ENCODE results near the gene OXNAD1. TPM values are rescaled to one million over a fixed set of nuclear protein-coding genes. Genes with fewer than 3 reads are reported as not detected.
"Not testable (repeated sequence)": the region's sequence is repeated elsewhere in the genome, so short reads cannot be mapped to it uniquely, and the experiment has no call there.

Gene OXNAD1
- total RNA-seq, 1 donor from 2014 or later: 18.5 TPM

DNA sequence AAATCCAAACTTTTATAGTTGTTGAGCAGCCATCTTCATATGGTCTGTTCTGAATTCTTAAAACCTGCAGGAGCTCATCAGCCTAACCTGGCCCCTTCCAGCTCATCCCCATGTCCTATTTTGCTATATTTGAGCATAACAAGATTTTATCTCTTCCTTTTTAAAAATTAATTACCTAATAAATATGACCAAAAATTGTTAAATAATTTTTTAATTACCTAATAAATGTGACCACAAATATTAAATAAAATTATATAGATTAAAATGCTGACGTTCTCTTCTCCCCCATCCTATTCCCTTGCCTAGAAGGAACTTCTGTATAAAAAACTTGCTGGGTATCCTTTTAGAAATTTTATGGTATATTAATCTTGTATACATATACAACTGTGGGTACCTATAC, 43.7 kb downstream of the OXNAD1 start:
- no peak for DNase-seq (ENCODE audit: low spot score, unreplicated experiment)
- no peaks in the 10 kb centered on the region for H3K27me3 Mint-ChIP-seq
- peaks cover 2% of the 10 kb centered on the region for H3K4me1 Mint-ChIP-seq (ENCODE audit: low read depth)
- no peak for TF ChIP-seq CTCF (IDR thresholded peaks at IDR 0.05; ENCODE audit: unreplicated experiment)
- H3K4me3 Mint-ChIP-seq (ENCODE audit: low read depth): no peak overlapping the region
- no peaks in the 10 kb centered on the region for H3K9me3 Mint-ChIP-seq (ENCODE audit: low read depth)
- peaks cover 8% of the 10 kb centered on the region for H3K36me3 Mint-ChIP-seq (ENCODE audit: insufficient read depth)
- no peak overlapping the region for H3K27ac Mint-ChIP-seq

DNA sequence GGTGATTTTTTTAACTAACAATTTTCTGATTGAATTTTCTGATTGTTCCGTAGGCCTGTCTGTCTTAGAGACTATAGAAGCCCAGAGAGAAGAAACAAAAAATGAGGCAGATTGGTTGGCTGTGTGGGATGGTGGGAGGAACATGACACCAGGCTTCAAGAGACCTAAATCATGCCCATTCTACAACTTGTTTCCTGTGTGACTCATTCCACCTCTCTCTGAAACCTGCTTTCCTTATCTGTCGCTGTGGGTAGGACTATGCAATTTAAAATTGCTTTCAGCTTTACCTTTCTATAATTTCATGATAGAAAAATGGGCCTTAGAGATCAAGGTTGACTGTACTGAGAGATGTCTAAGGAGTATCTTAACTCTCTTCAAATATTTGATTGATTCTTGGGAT, 44.5 kb downstream of the OXNAD1 start:
- H3K4me3 Mint-ChIP-seq (ENCODE audit: low read depth): no peak overlapping the region
- no peaks in the 10 kb centered on the region for H3K4me1 Mint-ChIP-seq (ENCODE audit: low read depth)
- no peak overlapping the region for H3K27ac Mint-ChIP-seq
- no peaks in the 10 kb centered on the region for H3K9me3 Mint-ChIP-seq (ENCODE audit: low read depth)
- H3K27me3 Mint-ChIP-seq: no peaks in the 10 kb centered on the region
- TF ChIP-seq CTCF (IDR thresholded peaks at IDR 0.05; ENCODE audit: unreplicated experiment): no peak
- DNase-seq (ENCODE audit: low spot score, unreplicated experiment): no peak
- peaks cover 8% of the 10 kb centered on the region for H3K36me3 Mint-ChIP-seq (ENCODE audit: insufficient read depth)

- H3K9me3 Mint-ChIP-seq (ENCODE audit: low read depth); H3K4me1 Mint-ChIP-seq (ENCODE audit: low read depth); DNase-seq (ENCODE audit: low spot score, unreplicated experiment); H3K27me3 Mint-ChIP-seq; H3K4me3 Mint-ChIP-seq (ENCODE audit: low read depth); H3K27ac Mint-ChIP-seq; H3K36me3 Mint-ChIP-seq (ENCODE audit: insufficient read depth): not testable (repeated sequence)
Measured at GRCh38 chr3:16310486-16310885, 45.5 kb downstream of the OXNAD1 start.

GRCh38 chr3:16311960-16312451, 47.0 kb downstream of the OXNAD1 start:
- no peak for TF ChIP-seq CTCF (IDR thresholded peaks at IDR 0.05; ENCODE audit: unreplicated experiment)
- Mint-ChIP-seq H3K27me3 (no peaks in the 10 kb centered on the region), H3K27ac (no peak overlapping the region), H3K36me3 (ENCODE audit: insufficient read depth) (peaks cover 6% of the 10 kb centered on the region), H3K9me3 (ENCODE audit: low read depth) (no peaks in the 10 kb centered on the region), H3K4me3 (ENCODE audit: low read depth) (no peak overlapping the region), H3K4me1 (ENCODE audit: low read depth) (no peaks in the 10 kb centered on the region)
- DNase-seq (ENCODE audit: low spot score, unreplicated experiment): no peak

DNA sequence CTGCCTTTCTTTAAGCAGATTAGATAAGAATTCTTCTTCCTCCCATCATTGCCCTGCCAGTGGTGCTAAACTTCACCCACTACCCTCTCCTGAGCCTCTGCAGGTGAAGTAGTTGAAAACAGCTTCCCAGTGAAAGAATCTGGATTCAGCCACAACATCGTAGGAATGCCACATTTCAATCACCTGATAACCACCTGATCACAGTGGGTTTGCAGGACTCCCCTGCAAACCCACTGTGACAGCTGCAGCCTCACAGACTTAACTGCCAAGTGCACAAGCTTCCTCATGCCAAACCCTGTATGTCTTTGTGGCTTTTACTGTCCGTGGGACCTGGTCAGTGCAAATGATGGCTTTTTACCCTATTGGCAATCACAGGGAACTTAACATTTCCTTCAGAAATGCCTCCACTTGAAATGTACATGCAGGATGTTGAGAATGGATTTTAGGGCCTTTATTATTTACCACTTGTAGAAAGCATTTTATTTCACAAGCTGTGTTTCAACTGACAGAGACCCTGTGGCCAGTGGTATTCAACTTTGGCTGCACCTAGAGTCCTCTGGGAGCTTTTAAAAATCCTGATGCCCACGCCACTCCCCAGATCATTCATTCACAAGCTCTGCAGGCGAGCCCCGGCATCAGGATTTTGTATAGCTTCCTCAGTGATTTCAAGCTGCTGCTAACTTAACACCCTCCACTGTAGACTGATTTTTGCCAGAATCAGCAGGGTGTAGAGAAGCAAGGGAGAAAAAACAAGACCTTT, 49.1 kb downstream of the OXNAD1 start:
- H3K36me3 Mint-ChIP-seq (ENCODE audit: insufficient read depth): peaks cover 7% of the 10 kb centered on the region
- H3K27me3 Mint-ChIP-seq: no peaks in the 10 kb centered on the region
- H3K4me1 Mint-ChIP-seq (ENCODE audit: low read depth): no peaks in the 10 kb centered on the region
- DNase-seq (ENCODE audit: low spot score, unreplicated experiment): no peak
- no peak overlapping the region for H3K27ac Mint-ChIP-seq
- no peak for TF ChIP-seq CTCF (IDR thresholded peaks at IDR 0.05; ENCODE audit: unreplicated experiment)
- H3K9me3 Mint-ChIP-seq (ENCODE audit: low read depth): no peaks in the 10 kb centered on the region
- no peak overlapping the region for H3K4me3 Mint-ChIP-seq (ENCODE audit: low read depth)

- DNase-seq (ENCODE audit: low spot score, unreplicated experiment): no peak
- Mint-ChIP-seq H3K4me3 (ENCODE audit: low read depth) (no peak overlapping the region), H3K9me3 (ENCODE audit: low read depth) (no peaks in the 10 kb centered on the region), H3K27me3 (no peaks in the 10 kb centered on the region), H3K4me1 (ENCODE audit: low read depth) (no peaks in the 10 kb centered on the region), H3K27ac (no peak overlapping the region), H3K36me3 (ENCODE audit: insufficient read depth) (peaks cover 1% of the 10 kb centered on the region)
- TF ChIP-seq CTCF (IDR thresholded peaks at IDR 0.05; ENCODE audit: unreplicated experiment): no peak
Measured at GRCh38 chr3:16315623-16316022, 50.6 kb downstream of the OXNAD1 start.
